NCI-H748 treated with DMSO at 0.1 percent for 48 hours (cell line): ENCODE results near the gene MATN4.

Experiments used
- DNase-seq: peaks from one replicate; lab custom pipeline; 2025; lab: John Stamatoyannopoulos, UW

Gene MATN4

GRCh38 chr20:45290677-45291355 is 17.3 kb downstream of the MATN4 start:
- peak; percentile 56 for DNase-seq

- no peak for DNase-seq
These were observed 18.0 kb downstream of the MATN4 start for GRCh38 chr20:45289942-45290676.

- no peak for DNase-seq
These were observed 19.2 kb downstream of the MATN4 start for GRCh38 chr20:45288860-45289259.

- no peak for DNase-seq
These were observed 19.7 kb downstream of the MATN4 start for GRCh38 chr20:45288376-45288775.

- no peak for DNase-seq
These were observed 24.5 kb downstream of the MATN4 start for GRCh38 chr20:45283551-45284057.

- no peak for DNase-seq
These were observed 25.2 kb downstream of the MATN4 start for GRCh38 chr20:45282700-45283550.

- DNase-seq: no peak
These were observed 28.1 kb downstream of the MATN4 start for GRCh38 chr20:45279992-45280391.

- DNase-seq: no peak
These were observed 32.8 kb downstream of the MATN4 start for GRCh38 chr20:45275338-45275737.

GRCh38 chr20:45269754-45270270 is 38.3 kb downstream of the MATN4 start:
- no peak for DNase-seq

GRCh38 chr20:45269056-45269455 is 39.0 kb downstream of the MATN4 start:
- no peak for DNase-seq

- no peak for DNase-seq
These were observed 39.6 kb downstream of the MATN4 start for GRCh38 chr20:45268531-45268930.

GRCh38 chr20:45266977-45267376 is 41.1 kb downstream of the MATN4 start:
- no peak for DNase-seq

GRCh38 chr20:45263556-45264266 is 44.4 kb downstream of the MATN4 start:
- no peak for DNase-seq

GRCh38 chr20:45258664-45259063 is 49.4 kb downstream of the MATN4 start:
- DNase-seq: no peak

- DNase-seq: no peak
These were observed 49.8 kb downstream of the MATN4 start for GRCh38 chr20:45258259-45258658.

GRCh38 chr20:45257711-45258110 is 50.4 kb downstream of the MATN4 start:
- DNase-seq: no peak

GRCh38 chr20:45257161-45257560 is 50.9 kb downstream of the MATN4 start:
- DNase-seq: no peak

- no peak for DNase-seq
These were observed 53.5 kb downstream of the MATN4 start, which contains the start of gene SLPI for GRCh38 chr20:45254383-45255262. SLPI (minus strand) TSS chr20:45254564; CDS start chr20:45254543, 21 bp downstream.

GRCh38 chr20:45253261-45253660 is 54.8 kb downstream of the MATN4 start:
- no peak for DNase-seq

GRCh38 chr20:45251884-45252560 is 56.1 kb downstream of the MATN4 start:
- DNase-seq: no peak
